ENCODE results near the gene BANP. TPM values are rescaled to one million over a fixed set of nuclear protein-coding genes. Genes with fewer than 3 reads are reported as not detected.
A peak's percentile ranks its signal among the peaks of the same experiment; 100 is the strongest.
"Not testable (repeated sequence)": the region's sequence is repeated elsewhere in the genome, so short reads cannot be mapped to it uniquely, and the experiment has no call there.

Gene BANP
- total RNA-seq, 1 donor from 2014 or later: 22.4 TPM

DNA sequence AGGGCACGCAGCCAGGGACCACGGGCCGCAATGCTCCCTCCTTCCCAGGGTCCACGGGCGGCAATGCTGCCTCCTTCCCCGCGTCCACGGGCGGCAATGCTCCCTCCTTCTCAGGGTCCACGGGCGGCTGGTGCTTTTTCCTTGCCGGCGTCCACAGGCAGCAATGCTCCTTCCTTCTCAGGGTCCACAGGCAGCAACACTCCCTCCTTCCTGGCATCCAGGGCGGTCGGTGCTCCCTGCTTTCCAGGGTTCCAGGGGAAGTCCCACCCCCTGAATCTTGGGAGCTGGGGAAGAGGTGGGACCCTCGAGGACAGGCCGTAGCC, 143.0 kb downstream of the BANP start:
- ATAC-seq; DNase-seq (ENCODE audit: low spot score): not testable (repeated sequence)

DNA sequence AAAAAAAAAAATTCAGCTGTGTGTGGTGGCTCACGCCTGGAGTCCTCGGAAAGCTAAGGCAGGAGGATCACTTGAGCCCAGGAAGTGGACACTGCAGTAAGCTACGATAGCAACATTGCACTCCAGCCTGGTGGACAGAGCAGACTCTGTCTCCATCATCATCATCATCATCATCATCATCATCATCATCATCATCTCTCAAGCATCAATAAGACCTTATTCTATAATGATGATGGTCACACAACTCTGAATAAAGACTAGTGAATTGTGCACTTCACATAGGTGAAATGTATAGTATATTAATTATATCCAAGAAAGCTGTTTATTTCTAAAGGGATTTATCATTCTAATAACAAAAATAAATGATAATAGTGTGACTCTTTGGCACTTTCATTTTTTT, 143.7 kb downstream of the BANP start:
- DNase-seq (ENCODE audit: low spot score): not testable (repeated sequence)

DNA sequence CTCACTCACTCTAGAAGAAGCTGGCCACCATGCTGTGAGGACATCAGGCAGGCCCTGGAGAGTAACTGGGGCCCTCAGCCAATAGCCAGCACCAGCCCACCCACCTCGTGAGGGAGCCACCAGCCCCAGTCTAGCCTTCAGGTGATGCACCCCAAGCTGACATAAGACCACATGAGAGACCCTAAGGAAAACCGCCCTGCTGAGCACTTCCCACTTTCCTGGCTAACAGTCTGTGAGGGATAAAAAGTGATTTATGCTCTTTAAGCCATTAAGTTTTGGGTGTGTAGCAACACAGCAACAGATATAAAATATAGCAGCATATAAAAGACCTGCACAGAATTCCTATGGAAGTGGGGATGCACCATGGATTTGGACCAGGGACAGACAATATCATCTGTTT, 145.4 kb downstream of the BANP start:
- not testable (repeated sequence) for ATAC-seq; DNase-seq (ENCODE audit: low spot score)

More for the DNA sequence above, 143.7 kb downstream of the BANP start:
- ATAC-seq: not testable (repeated sequence)

DNA sequence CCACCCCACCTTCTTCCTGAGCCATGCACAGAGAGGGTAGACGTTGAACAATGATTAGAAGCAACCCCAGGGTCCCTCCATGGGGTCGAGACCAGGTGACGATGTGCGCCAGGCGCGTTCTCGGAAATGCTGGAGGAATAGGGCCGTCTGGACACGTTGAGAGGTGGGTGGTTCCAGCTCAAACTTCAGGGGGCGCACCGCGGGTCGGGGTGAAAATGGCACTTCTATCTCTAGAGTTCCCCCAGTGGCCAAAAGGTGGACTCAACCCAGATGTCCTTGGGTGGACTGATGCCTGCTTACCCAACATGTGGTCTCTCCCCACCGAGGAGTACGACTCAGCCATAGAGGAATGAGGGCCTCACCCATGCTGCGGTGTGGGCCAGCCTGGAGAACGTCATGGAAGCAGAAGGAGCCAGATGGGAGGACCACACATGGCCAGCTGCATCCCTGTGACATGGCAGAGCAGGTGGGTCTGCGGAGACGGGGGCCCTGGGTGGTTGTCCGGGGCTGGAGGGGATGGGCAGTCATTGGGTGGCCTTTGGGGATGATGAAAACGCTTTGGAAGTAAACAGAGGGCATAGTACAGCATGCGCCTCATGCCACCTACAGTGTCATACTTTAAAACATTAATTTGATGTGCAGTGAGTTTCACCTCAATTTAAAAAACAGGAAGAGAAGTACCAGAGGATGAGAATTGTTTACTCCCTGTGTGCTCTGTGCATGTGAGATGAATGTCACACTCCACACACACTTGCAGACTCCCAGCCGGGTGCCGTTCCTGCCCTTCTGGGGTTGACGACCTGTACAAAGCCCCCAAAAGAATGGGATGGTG, 147.7 kb downstream of the BANP start:
- ATAC-seq; DNase-seq (ENCODE audit: low spot score): not testable (repeated sequence)

DNA sequence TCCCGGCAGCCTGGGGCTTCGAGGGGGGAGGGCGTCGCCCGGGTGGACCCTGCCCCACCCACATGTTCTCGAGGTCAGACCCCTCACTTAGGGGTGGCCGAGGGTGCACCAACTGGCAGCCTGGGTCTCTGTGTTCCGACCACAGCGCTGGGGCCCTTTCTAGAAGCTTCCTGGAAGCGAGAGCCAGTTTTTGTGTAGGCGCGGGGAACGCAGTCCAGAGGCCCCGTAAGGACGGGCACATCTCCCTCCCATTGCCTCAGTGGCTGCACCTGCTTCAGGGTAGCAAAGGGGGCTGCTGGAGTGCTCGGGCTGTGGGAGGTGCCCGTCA, 148.3 kb downstream of the BANP start:
- ATAC-seq: no peak
- no peak for DNase-seq (ENCODE audit: low spot score)

DNA sequence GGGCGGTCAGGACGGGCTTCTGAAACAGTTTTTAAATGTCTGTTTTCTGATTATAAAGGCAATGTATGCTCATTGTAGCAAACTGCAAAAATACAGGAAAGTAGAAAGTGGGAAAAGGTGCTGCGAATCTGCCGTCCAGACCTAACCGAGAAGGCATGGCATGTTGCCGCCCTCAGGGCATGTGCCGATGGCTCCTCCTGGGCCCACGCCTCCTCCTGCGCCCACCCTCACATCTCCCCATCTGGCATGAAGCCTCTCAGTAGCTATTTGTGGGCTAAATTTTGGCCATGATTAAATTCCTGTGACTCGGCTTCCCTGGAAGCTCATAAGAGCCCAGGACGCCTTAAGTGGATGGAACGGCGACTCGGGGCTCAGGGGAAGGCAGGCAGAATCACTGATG, 148.7 kb downstream of the BANP start:
- DNase-seq (ENCODE audit: low spot score); ATAC-seq: not testable (repeated sequence)

DNA sequence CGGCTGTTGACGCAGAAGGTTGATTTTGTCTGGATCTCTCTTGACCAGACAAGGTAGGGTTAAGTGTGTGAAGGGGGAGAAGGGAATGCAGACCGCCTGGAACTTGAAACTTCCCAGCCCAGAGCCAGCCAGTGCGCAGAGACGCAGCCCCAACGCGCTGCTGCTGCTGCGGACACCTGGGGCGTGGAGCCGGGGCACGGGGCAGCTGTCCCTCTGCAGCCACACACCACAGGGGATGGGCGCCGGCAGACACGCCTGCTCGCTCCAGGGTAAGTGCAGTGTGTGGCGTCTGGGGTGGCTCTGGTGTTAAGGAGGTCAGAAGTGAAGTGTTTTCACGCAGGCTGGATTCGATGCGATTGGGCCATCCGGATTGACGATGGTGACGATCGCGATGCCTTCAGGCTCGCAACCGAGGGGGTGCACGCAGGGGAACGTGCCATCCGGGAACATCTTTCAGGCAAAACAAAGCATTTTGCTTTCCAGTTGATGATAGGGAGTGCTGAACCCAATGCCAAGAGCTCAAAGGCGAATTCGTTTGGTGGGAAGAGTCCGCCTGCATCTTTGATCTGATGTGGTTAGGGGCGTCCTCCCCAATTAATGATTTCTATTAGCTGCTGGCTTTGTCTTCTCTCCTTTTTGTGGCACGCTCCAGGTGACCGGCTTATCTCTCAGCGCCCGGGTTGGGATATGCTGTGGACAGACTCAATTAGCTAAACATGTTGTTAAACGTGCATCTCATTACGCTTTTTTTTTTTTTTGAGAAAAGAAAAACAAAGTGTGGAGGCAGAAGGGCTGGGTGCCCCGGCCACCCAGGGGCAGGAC, 149.8 kb downstream of the BANP start:
- DNase-seq (ENCODE audit: low spot score); ATAC-seq: not testable (repeated sequence)

DNA sequence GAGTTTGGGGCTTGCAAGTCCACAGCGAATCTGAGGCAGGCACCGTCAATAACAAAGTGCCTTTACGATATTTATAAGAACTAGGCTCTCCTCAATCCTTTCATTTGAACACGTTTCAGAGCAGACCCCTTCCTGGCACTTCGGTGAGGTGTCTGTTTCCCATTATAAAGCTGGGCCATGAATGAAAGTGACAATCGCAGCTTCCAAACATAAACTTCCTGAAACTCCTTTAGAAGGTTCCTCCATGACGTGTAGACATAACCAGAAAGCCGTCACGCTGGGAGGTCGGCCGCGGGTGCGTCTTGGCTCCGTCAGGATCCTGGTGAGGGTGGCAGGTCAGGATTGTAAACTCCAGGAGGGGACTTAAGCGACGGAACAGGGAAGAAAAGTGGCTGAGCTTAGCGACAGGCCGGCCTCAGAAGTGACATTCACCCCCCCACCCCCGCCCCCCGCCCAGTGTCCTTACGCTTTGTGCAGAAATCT, 150.4 kb downstream of the BANP start:
- not testable (repeated sequence) for ATAC-seq; DNase-seq (ENCODE audit: low spot score)

DNA sequence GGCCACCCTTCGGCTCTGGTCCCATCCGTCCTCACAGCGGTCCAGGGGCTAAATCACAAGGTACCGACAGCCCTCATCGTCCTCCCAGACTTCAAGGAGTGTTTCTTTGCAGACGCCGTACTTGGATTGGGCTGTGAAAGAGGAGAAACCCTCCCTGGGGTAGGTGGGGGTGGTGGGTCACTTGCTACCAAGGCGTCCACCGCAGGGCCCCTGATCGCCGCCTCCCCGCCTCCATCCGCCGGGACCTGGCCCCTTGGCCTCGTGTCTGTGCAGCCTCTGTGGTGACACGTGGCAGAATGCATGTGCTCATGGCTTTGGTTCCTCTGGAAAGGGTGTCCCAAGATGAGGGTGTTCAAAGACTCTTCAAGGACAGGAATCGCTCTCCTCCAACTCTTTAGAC, 151.4 kb downstream of the BANP start:
- no peak for ATAC-seq
- DNase-seq (ENCODE audit: low spot score): no peak

DNA sequence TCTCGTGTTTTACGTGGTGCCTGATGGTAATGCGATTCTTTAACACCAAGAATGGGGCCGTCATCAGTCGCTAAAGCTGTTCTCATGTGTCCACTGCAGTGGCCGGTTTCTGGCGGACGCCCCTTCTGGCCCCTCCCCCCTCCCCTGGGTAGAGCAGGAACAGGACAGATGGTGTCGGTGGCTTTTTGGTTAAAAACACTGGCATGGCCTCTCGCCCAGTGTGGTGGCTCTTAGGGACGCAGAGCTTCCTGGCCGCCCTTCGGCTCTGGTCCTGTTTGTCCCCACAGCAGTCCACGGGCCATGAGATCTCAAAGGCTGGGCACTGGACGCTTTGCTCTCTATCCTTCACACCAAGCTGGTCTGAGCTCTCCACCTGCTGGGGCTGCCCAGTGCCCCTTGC, 151.8 kb downstream of the BANP start:
- DNase-seq (ENCODE audit: low spot score) (no peak), ATAC-seq (no peak)

DNA sequence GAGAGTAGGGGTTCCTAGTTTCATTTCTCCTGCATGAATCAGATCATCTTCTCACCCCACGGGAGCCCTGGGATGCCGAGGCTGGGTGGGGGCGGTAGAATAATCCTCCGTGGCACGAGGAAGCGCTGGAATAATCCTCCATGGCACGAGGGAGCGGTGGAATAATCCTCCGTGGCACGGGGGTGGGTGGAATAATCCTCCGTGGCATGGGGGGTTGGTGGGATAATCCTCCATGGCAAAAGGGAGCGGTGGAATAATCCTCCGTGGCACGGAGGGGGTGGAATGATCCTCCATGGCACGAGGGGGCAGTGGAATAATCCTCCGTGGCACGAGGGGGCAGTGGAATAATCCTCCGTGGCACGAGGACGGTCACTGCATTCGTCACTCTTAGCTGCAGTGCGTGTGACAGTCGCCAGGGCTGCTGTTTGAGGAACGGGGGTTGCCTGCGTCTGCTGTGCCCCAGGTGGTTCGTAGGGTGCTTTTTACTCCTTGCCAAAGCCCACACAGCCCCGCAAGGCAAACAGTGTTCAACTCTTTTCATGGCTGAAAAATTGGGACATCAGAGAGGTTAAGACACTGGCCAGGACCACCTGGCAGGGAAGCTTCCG, 152.5 kb downstream of the BANP start:
- DNase-seq (ENCODE audit: low spot score): no peak
- ATAC-seq: no peak

DNA sequence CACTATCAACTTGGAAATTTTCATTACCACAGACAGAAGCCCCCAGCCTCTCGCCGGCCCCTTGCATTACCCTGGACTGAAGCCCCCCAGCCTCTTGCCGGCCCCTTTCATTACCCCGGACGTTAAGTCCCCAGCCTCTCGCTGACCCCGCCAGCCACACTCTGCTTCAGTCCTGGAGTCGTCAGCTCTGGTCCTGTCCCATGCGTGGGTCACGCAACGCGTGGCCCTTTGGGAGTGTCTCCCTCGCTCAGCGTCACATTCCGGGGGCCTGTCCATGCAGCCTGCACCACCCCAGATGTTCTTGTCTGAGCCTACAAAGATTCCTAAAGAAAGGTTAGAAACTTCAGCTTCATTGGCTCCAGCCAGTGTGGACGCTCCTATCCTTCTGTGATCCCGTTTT, 153.1 kb downstream of the BANP start:
- not testable (repeated sequence) for DNase-seq (ENCODE audit: low spot score); ATAC-seq

DNA sequence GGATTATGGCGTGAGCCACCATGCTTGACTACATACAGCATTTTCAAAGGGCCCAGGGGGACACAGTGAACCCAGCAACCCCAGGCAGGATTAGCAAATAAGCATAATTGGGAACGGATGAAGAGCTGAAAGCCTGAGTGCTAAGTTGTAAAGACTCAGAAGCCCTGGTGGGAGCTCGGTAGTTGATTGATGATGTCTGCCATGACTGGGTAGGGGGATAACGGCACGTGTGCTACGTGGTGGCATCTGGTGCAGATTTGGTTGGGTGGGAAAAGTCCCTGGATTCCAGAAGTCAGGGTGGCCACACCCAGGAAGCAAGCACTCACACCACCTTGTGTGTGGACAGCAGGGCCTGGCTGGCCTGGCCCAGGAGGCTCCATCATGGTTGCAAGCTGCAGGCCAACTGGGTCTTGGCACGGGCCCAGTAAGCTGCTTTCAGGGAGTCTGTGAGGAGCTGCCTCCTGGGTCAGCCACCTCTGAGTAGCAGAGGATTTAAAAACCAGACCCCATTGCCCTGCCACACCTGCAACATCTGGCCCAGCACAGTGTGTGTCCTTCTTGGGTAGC, 154.4 kb downstream of the BANP start:
- ATAC-seq; DNase-seq (ENCODE audit: low spot score): not testable (repeated sequence)

DNA sequence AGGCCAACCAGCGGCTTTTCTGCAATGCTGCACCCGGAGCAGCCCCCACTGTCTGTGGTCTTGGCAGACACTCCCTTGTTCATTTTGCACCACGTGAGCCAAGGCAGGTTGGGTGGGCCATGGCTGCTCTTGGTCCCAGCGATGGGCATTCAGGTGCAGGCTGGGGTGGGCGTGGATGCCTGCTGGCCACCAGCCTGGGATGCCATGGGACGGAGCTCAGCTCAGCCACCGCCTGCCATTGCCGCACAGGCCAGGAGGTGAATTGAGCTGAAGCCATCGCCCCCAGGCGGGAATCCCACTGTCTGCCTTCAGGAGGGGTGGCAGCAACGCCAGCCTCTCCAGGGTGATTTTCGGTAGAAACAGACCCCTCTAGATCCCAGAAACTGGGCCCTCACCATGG, 155.3 kb downstream of the BANP start:
- not testable (repeated sequence) for ATAC-seq; DNase-seq (ENCODE audit: low spot score)

DNA sequence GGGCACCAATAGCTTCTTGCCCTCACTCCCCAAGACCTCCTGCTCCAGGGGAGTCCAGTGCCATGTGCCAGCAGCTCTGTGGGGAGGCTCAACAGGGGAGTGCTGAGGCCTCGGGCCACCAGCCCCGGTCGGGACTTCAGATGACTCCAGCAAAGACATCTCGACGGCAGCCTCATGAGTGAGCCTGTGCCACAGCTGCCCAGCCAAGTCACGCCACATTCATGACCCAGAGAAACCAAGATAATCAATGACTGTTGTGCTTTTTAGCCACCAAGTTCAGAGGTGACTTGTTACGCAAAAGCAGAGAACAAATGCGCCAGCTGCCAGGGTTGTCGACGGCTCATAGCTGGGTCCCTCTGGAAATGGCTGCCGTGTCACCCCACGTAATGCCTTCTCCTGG, 157.5 kb downstream of the BANP start:
- no peak for DNase-seq (ENCODE audit: low spot score)
- peak; percentile 68 for ATAC-seq

DNA sequence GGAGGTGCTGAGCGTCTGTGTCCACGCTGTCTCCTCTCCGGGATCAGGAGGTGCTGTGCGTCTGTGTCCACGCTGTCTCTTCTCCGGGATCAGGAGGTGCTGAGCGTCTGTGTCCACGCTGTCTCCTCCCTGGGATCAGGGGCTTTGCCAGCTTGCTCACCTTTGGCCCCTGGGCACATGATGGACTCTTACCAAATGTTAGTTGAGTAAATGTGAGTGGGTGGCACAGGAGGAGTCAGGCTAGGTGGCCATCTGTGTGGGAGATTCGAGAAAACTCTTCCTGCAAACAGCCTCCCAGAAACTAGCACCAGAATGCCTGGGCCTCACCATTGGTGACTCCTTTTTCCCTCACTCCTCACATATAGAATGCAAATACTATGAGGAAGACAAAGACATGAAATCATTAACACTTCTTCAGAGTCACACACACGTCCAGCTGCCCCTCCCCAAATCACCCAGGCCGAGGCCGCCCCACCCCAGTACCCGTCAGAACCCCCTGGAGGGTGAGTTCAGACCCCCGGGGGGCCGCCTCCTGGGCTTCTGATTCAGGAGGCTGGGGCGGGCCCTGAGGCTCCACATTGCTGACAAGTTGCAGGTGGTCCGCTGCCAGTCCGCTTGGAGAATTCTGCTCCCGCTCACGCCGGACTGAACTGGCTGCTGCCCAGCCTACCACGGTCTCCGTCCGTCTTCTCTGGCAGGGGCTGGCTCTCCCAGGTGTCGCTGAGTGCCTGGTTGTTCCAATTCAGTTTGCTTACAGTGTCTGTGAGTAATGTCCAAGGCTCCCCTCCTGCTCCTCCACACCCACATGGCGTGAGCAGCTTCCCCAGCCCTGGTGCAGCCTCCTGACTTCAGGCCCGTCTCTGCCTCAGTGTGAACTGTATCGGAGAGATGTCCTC, 158.7 kb downstream of the BANP start:
- not testable (repeated sequence) for DNase-seq (ENCODE audit: low spot score)
- peak; percentile 61 for ATAC-seq

DNA sequence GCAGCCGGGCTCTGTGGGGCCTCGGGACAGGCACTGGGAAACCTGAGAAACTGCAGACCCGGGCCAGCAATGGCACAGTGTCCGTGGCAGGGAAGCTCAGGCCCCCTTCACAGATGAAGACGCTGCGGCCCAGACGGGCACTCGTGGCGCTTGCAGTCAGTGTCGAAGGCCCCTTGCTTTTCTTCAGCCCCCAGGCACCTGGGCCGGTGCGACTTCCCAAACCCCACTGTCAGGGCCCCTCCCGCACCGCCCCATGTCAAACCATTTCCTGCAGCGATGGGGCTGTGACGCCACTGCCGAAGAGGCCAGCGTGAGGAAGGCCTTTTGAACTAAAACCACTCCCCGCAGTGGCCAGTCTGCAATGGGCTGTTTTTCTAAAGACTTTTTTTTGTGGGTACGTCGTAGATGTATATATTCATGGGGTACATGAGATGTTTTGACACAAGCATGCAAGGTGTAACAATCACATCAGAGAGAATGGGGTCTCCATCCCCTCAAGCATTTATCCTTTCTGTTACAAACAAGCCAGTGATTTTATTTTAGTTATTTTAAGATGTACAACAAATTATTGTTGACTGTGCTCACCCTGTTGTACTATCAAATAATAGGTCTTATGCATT, 159.8 kb downstream of the BANP start:
- ATAC-seq; DNase-seq (ENCODE audit: low spot score): not testable (repeated sequence)

DNA sequence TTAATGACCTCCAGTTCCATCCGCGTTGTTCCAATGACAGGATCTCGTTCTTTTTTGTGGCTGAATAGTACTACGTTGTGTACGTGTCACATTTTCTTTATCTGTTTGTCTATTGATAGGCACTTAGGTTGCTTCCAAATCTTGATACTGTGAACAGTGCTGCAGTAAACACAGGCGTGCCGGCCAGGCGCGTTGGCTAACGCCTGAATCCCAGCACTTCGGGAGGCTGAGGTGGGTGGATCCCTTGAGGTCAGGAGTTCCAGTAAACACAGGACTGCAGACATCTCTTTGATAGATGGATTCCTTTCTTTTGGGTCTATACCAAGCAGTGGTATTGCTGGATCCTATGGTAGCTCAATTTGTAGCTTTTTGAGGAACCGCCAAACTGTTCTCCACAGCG, 160.7 kb downstream of the BANP start:
- DNase-seq (ENCODE audit: low spot score): not testable (repeated sequence)
- peak; percentile 21 for ATAC-seq

DNA sequence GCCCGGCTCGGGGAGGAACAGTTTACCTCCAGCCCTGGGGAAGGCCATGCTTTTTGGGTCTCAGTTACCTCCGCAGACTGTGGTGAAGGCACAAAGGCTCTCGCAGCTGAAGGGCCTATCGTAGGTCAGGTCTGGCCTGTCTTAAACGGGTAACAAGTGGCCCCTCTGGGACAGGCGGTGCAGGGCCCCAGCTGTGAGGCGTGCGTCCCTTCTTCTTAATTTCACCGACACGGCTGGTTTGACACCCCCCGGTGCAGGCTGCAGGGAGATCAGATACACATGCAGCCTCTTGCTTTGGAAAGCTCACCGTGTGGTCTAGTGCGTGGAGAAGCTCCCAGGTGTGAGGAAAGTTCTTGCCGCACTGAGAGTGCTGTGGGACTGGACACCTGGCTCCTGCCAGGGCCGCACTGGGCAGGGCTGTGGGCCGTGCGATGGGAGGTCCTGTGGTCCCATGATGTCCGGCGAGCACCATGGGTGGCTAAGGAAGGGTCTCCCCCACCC, 162.4 kb downstream of the BANP start:
- ATAC-seq (no peak), DNase-seq (ENCODE audit: low spot score) (no peak)

Data from left lobe of liver (tissue), 2 donors.